Mucosa of stomach (tissue), 1 donor: ENCODE results near the gene PIMREG.

Experiments
- H3K27me3 ChIP-seq: one replicate; pipeline ENCODE4 v1.7.0; 2013; ENCODE audit warnings: mild to moderate bottlenecking, low read length; ENCODE audit not compliant: control insufficient read depth, insufficient read depth
- H3K36me3 ChIP-seq: one replicate; pipeline ENCODE4 v1.7.0; 2013; ENCODE audit warnings: low read length; ENCODE audit not compliant: control insufficient read depth, insufficient read depth
- H3K4me1 ChIP-seq: one replicate; pipeline ENCODE4 v1.7.0; 2013; ENCODE audit warnings: mild to moderate bottlenecking, low read length; ENCODE audit not compliant: control insufficient read depth, insufficient read depth
- H3K4me3 ChIP-seq: one replicate; pipeline ENCODE4 v1.7.0; 2013; ENCODE audit warnings: low read length
- H3K9ac ChIP-seq: one replicate; pipeline ENCODE4 v1.7.0; 2013; ENCODE audit warnings: mild to moderate bottlenecking, low read length, moderate library complexity
- H3K9me3 ChIP-seq: one replicate; pipeline ENCODE4 v1.7.0; 2013; ENCODE audit warnings: mild to moderate bottlenecking, low read length, moderate library complexity; ENCODE audit not compliant: control insufficient read depth
- donor health status: Pancreatic carcinoma.

The PIMREG gene

GRCh38 chr17:6491071-6491700 is 46.9 kb downstream of the PIMREG start:
- no peaks in the 10 kb centered on the region for H3K9me3 ChIP-seq
- H3K27me3 ChIP-seq = no peaks in the 10 kb centered on the region
- no peak overlapping the region for H3K9ac ChIP-seq
- no peaks in the 10 kb centered on the region for H3K36me3 ChIP-seq
- no peaks in the 10 kb centered on the region for H3K4me1 ChIP-seq
- H3K4me3 ChIP-seq = no peak overlapping the region

GRCh38 chr17:6492892-6493674 is 48.8 kb downstream of the PIMREG start:
- H3K9ac ChIP-seq = no peak overlapping the region
- H3K27me3 ChIP-seq = no peaks in the 10 kb centered on the region
- H3K9me3 ChIP-seq = no peaks in the 10 kb centered on the region
- H3K4me3 ChIP-seq = no peak overlapping the region
- no peaks in the 10 kb centered on the region for H3K4me1 ChIP-seq
- no peaks in the 10 kb centered on the region for H3K36me3 ChIP-seq

GRCh38 chr17:6494239-6494941 is 50.1 kb downstream of the PIMREG start:
- Histone ChIP-seq H3K27me3 (no peaks in the 10 kb centered on the region), H3K4me3 (no peak overlapping the region), H3K9ac (no peak overlapping the region), H3K9me3 (no peaks in the 10 kb centered on the region), H3K36me3 (no peaks in the 10 kb centered on the region), H3K4me1 (no peaks in the 10 kb centered on the region)

- Histone ChIP-seq H3K9me3 (no peaks in the 10 kb centered on the region), H3K36me3 (no peaks in the 10 kb centered on the region), H3K27me3 (no peaks in the 10 kb centered on the region), H3K4me1 (no peaks in the 10 kb centered on the region), H3K9ac (no peak overlapping the region), H3K4me3 (no peak overlapping the region)
Observed at GRCh38 chr17:6495450-6496115, 51.3 kb downstream of the PIMREG start.

GRCh38 chr17:6496116-6496481 is 51.8 kb downstream of the PIMREG start:
- Histone ChIP-seq H3K36me3 (no peaks in the 10 kb centered on the region), H3K9ac (no peak overlapping the region), H3K4me1 (no peaks in the 10 kb centered on the region), H3K27me3 (no peaks in the 10 kb centered on the region), H3K4me3 (no peak overlapping the region), H3K9me3 (no peaks in the 10 kb centered on the region)

GRCh38 chr17:6496640-6497441 is 52.6 kb downstream of the PIMREG start:
- Histone ChIP-seq H3K9ac (no peak overlapping the region), H3K27me3 (no peaks in the 10 kb centered on the region), H3K4me1 (no peaks in the 10 kb centered on the region), H3K36me3 (no peaks in the 10 kb centered on the region), H3K9me3 (no peaks in the 10 kb centered on the region), H3K4me3 (no peak overlapping the region)

GRCh38 chr17:6497496-6498221 is 53.4 kb downstream of the PIMREG start:
- no peaks in the 10 kb centered on the region for H3K27me3 ChIP-seq
- no peaks in the 10 kb centered on the region for H3K9me3 ChIP-seq
- no peaks in the 10 kb centered on the region for H3K36me3 ChIP-seq
- H3K4me1 ChIP-seq = no peaks in the 10 kb centered on the region
- no peak overlapping the region for H3K4me3 ChIP-seq
- no peak overlapping the region for H3K9ac ChIP-seq

GRCh38 chr17:6498356-6498755 is 54.1 kb downstream of the PIMREG start:
- Histone ChIP-seq H3K9me3 (no peaks in the 10 kb centered on the region), H3K9ac (no peak overlapping the region), H3K4me1 (no peaks in the 10 kb centered on the region), H3K4me3 (no peak overlapping the region), H3K36me3 (no peaks in the 10 kb centered on the region), H3K27me3 (no peaks in the 10 kb centered on the region)

- no peaks in the 10 kb centered on the region for H3K36me3 ChIP-seq
- H3K9ac ChIP-seq = no peak overlapping the region
- H3K27me3 ChIP-seq = no peaks in the 10 kb centered on the region
- no peak overlapping the region for H3K4me3 ChIP-seq
- H3K4me1 ChIP-seq = no peaks in the 10 kb centered on the region
- H3K9me3 ChIP-seq = no peaks in the 10 kb centered on the region
Observed at GRCh38 chr17:6498901-6499540, 54.8 kb downstream of the PIMREG start.
